ENCODE measurements around the gene SECISBP2.

Gene SECISBP2

DNA sequence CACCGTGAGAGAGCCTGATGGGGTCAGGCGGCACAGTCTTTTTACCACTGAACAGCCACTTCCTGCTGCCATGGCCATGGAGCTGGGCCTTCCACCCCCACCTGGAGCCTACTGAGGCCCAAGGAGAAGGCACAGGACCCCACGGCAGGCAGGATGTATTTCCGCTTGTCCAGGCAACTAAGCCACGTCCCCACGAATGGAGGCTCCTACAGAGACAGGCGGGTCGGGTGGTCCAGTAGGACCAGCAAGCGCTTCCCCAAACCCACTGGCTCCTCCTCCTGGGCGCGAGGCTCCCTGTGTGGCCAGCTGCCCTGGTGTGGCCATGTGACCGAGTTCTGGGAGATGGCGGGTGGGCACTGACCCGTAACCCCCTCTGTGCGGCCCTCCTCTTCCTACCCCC, 66.5 kb downstream of the SECISBP2 start:
- H4K20me1 ChIP-seq (ENCODE audit: insufficient read depth, low read length): no peaks in the 10 kb centered on the region
- H3K9me2 ChIP-seq (ENCODE audit: low read depth, low read length): no peaks in the 10 kb centered on the region
- no peak overlapping the region for H3K9ac ChIP-seq (ENCODE audit: low read length)
- H3K4me2 ChIP-seq (ENCODE audit: low read length): no peak overlapping the region
- no peaks in the 10 kb centered on the region for H3K4me1 ChIP-seq (ENCODE audit: insufficient read depth, low read length, severe bottlenecking)
- H3K4me3 ChIP-seq (ENCODE audit: low read depth, low read length, poor library complexity, severe bottlenecking): no peak overlapping the region
- TF ChIP-seq EZH2 (IDR thresholded peaks at IDR 0.05; ENCODE audit: borderline replicate concordance, low read length): no peak
- TF ChIP-seq, protein P1, sequence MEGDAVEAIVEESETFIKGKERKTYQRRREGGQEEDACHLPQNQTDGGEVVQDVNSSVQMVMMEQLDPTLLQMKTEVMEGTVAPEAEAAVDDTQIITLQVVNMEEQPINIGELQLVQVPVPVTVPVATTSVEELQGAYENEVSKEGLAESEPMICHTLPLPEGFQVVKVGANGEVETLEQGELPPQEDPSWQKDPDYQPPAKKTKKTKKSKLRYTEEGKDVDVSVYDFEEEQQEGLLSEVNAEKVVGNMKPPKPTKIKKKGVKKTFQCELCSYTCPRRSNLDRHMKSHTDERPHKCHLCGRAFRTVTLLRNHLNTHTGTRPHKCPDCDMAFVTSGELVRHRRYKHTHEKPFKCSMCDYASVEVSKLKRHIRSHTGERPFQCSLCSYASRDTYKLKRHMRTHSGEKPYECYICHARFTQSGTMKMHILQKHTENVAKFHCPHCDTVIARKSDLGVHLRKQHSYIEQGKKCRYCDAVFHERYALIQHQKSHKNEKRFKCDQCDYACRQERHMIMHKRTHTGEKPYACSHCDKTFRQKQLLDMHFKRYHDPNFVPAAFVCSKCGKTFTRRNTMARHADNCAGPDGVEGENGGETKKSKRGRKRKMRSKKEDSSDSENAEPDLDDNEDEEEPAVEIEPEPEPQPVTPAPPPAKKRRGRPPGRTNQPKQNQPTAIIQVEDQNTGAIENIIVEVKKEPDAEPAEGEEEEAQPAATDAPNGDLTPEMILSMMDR (IDR thresholded peaks at IDR 0.05; ENCODE audit: low read length): no peak
- H3F3A ChIP-seq (ENCODE audit: insufficient read depth, low read length): no peaks in the 10 kb centered on the region
- no peak overlapping the region for H3K27ac ChIP-seq (ENCODE audit: low read depth, low read length, poor library complexity, severe bottlenecking)
- no peak overlapping the region for H2AFZ ChIP-seq (ENCODE audit: low read length)
- no peaks in the 10 kb centered on the region for H3K9me3 ChIP-seq (ENCODE audit: low read length)
- no peaks in the 10 kb centered on the region for H3K36me3 ChIP-seq (ENCODE audit: insufficient read depth, low read length)
- no peaks in the 10 kb centered on the region for H3K79me2 ChIP-seq (ENCODE audit: insufficient read depth, low read length)
- H3K27me3 ChIP-seq (ENCODE audit: insufficient read depth, low read length): no peaks in the 10 kb centered on the region

DNA sequence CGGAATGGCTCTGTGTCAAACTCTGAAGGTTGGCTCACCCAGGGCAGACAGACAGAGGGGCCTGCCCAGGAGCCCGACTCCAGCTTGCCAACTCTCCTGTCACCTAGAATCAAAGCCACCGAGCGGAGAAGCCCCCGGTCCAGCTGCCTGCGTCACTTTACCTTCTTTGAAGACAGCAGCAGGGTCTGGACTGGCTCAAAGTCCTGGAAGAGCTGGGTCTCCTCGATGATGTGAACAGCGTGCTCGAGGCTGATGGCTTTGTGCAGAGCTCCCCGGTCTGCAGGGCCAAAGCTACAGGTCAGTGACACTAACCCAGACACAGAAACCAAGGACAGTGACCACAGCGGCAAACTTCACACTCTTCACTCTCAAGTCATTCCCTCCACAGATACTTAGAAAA, 67.9 kb downstream of the SECISBP2 start:
- Histone ChIP-seq H3K4me1 (ENCODE audit: insufficient read depth, low read length, severe bottlenecking) (no peaks in the 10 kb centered on the region), H3K4me2 (ENCODE audit: low read length) (no peak overlapping the region), H3K27ac (ENCODE audit: low read depth, low read length, poor library complexity, severe bottlenecking) (no peak overlapping the region), H3K36me3 (ENCODE audit: insufficient read depth, low read length) (no peaks in the 10 kb centered on the region), H3K4me3 (ENCODE audit: low read depth, low read length, poor library complexity, severe bottlenecking) (no peak overlapping the region), H3F3A (ENCODE audit: insufficient read depth, low read length) (no peaks in the 10 kb centered on the region), H4K20me1 (ENCODE audit: insufficient read depth, low read length) (no peaks in the 10 kb centered on the region), H3K27me3 (ENCODE audit: insufficient read depth, low read length) (no peaks in the 10 kb centered on the region), H3K9me2 (ENCODE audit: low read depth, low read length) (no peaks in the 10 kb centered on the region), H3K9me3 (ENCODE audit: low read length) (no peaks in the 10 kb centered on the region), H2AFZ (ENCODE audit: low read length) (no peak overlapping the region), H3K9ac (ENCODE audit: low read length) (no peak overlapping the region), H3K79me2 (ENCODE audit: insufficient read depth, low read length) (no peaks in the 10 kb centered on the region)
- TF ChIP-seq, protein P1 (IDR thresholded peaks at IDR 0.05; ENCODE audit: low read length): no peak
- no peak for TF ChIP-seq EZH2 (IDR thresholded peaks at IDR 0.05; ENCODE audit: borderline replicate concordance, low read length)

DNA sequence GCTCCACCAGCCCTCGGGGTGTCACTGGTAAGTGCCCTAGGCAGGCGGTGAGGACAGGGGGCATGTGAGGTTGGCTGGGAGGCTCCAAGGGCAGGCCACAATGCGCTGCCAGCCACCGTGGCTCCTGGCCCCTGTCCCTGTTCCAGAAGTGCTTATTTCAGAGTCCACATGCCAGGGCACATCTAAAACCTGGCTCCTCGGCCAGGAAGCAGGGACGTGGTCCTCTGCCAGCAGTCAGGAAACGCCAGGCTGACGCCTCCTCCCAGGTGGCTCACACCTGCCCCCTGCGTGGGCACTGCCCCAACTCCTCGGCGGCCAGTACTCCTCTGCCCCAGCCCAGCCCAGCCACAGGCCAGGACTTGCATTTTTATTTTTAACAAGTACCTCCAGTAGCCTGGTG, 68.5 kb downstream of the SECISBP2 start:
- no peaks in the 10 kb centered on the region for H3K9me3 ChIP-seq (ENCODE audit: low read length)
- no peak overlapping the region for H3K27ac ChIP-seq (ENCODE audit: low read depth, low read length, poor library complexity, severe bottlenecking)
- H4K20me1 ChIP-seq (ENCODE audit: insufficient read depth, low read length): no peaks in the 10 kb centered on the region
- no peak overlapping the region for H2AFZ ChIP-seq (ENCODE audit: low read length)
- H3F3A ChIP-seq (ENCODE audit: insufficient read depth, low read length): no peaks in the 10 kb centered on the region
- no peaks in the 10 kb centered on the region for H3K9me2 ChIP-seq (ENCODE audit: low read depth, low read length)
- H3K4me1 ChIP-seq (ENCODE audit: insufficient read depth, low read length, severe bottlenecking): no peaks in the 10 kb centered on the region
- H3K4me2 ChIP-seq (ENCODE audit: low read length): no peak overlapping the region
- H3K79me2 ChIP-seq (ENCODE audit: insufficient read depth, low read length): no peaks in the 10 kb centered on the region
- no peaks in the 10 kb centered on the region for H3K36me3 ChIP-seq (ENCODE audit: insufficient read depth, low read length)
- TF ChIP-seq EZH2 (IDR thresholded peaks at IDR 0.05; ENCODE audit: borderline replicate concordance, low read length): no peak
- TF ChIP-seq, protein P1 (IDR thresholded peaks at IDR 0.05; ENCODE audit: low read length): no peak
- no peak overlapping the region for H3K4me3 ChIP-seq (ENCODE audit: low read depth, low read length, poor library complexity, severe bottlenecking)
- H3K9ac ChIP-seq (ENCODE audit: low read length): no peak overlapping the region
- H3K27me3 ChIP-seq (ENCODE audit: insufficient read depth, low read length): no peaks in the 10 kb centered on the region
